Panc1 (cell line): Measurements from ENCODE around the gene CFAP299. TPM values are rescaled to one million over a fixed set of nuclear protein-coding genes. Genes with fewer than 3 reads are reported as not detected.

Experiments used
- ATAC-seq: fragments of 200-7000 bp; cut with Tn5 transposase; 2 replicates; pipeline ENCODE4 v1.9.1; 2020; ENCODE audit warnings: mild to moderate bottlenecking, moderate library complexity
- BruUV-seq: library from RNA; stranded (reverse); fragments of 400-500 nt; replicated peaks from 2 replicates; lab custom pipeline; 2021; lab: Mats Ljungman, UMichigan
- CTCF ChIA-PET: fragments of 300-600 bp; sonication (Branson Sonifier 250); formaldehyde crosslinking; loops from one replicate; lab custom pipeline; 2022; ENCODE audit warnings: antibody characterized with exemption; lab: Charles Lee
- POLR2A ChIA-PET: fragments of 300-600 bp; sonication (Branson Sonifier 250); formaldehyde crosslinking; loops from one replicate; lab custom pipeline; 2022; ENCODE audit warnings: antibody characterized with exemption; lab: Charles Lee
- DNase-seq: peaks from one replicate; pipeline ENCODE4 v3.0.0-alpha.2; 2010; ENCODE audit warnings: low read depth, low spot score
- H3K27ac ChIP-seq: 2 replicates; pipeline ENCODE4 v1.5.1; 2011; ENCODE audit warnings: mild to moderate bottlenecking, low read length, inconsistent platforms
- H3K27me3 ChIP-seq: fragments of 200-500 bp; sonication (Bioruptor generic); 2 replicates; pipeline ENCODE4 v1.6.0; 2014; ENCODE audit warnings: low read length, inconsistent platforms; ENCODE audit not compliant: control insufficient read depth, insufficient read depth
- H3K36me3 ChIP-seq: fragments of 200-500 bp; sonication (Bioruptor generic); 2 replicates; pipeline ENCODE4 v1.5.1; 2014; ENCODE audit warnings: inconsistent platforms, mild to moderate bottlenecking, low read length, moderate library complexity; ENCODE audit not compliant: control insufficient read depth, insufficient read depth
- H3K4me1 ChIP-seq: 2 replicates; pipeline ENCODE4 v1.5.1; 2011; ENCODE audit warnings: inconsistent platforms, mild to moderate bottlenecking, low read length, moderate library complexity; ENCODE audit not compliant: control insufficient read depth, insufficient read depth
- H3K4me3 ChIP-seq, 2 experiments: 2 replicates each; pipeline ENCODE4 v1.5.1; 2011 to 2012; ENCODE audit warnings: low read depth in 2 of 2, low read length in 2 of 2, mild to moderate bottlenecking in 2 of 2, inconsistent platforms in 1 of 2, moderate library complexity in 1 of 2
- H3K9me3 ChIP-seq: fragments of 200-500 bp; sonication (Bioruptor generic); 2 replicates; pipeline ENCODE4 v1.5.1; 2014; ENCODE audit warnings: low read depth, mild to moderate bottlenecking, inconsistent platforms, low read length, moderate library complexity; ENCODE audit not compliant: control insufficient read depth, insufficient read depth
- POLR2AphosphoS5 ChIP-seq: IDR thresholded peaks from 2 replicates; pipeline ENCODE4 v1.6.1; 2012; ENCODE audit warnings: mild to moderate bottlenecking, low read depth, low read length, moderate library complexity
- SIN3A ChIP-seq: IDR thresholded peaks from 2 replicates; pipeline ENCODE4 v1.6.1; 2012; ENCODE audit warnings: low read depth, mild to moderate bottlenecking, low read length, moderate library complexity, borderline replicate concordance; ENCODE audit not compliant: insufficient read depth
- TCF7L2 ChIP-seq: IDR thresholded peaks from 2 replicates; pipeline ENCODE4 v1.6.1; 2011; ENCODE audit warnings: mild to moderate bottlenecking, low read depth, low read length, inconsistent platforms
- in situ Hi-C: cut with HindIII; loops from 2 replicates; pipeline ENCODE4 v1.10.0; 2016; ENCODE audit warnings: low sequenced_read_pairs, low pct_unique_long_range_greater_than_20kb
- intact Hi-C: fragments of 100-400 bp; cut with micrococcal nuclease; formaldehyde crosslinking; loops from one replicate; pipeline ENCODE4 v1.10.0; 2022; ENCODE audit not compliant: unreplicated experiment
- total RNA-seq: library from RNA; stranded (reverse); gene quantifications from one replicate; pipeline ENCODE4 v1.2.1, GENCODE V29; 2021; ENCODE audit not compliant: unreplicated experiment
- TF ChIP-seq, protein P1 (sequence below), 2 experiments: IDR thresholded peaks; 2 replicates each; pipeline ENCODE4 v1.6.1; 2011 to 2012; ENCODE audit warnings: low read depth in 2 of 2, control low read depth in 1 of 2, low read length in 1 of 2, mild to moderate bottlenecking in 1 of 2, moderate library complexity in 1 of 2; ENCODE audit not compliant: insufficient read depth in 1 of 2
- TF ChIP-seq, protein P2 (sequence below): fragments of 450-650 bp; IDR thresholded peaks from 2 replicates; pipeline ENCODE4 v1.5.1; 2017; ENCODE audit warnings: mild to moderate bottlenecking

CFAP299 gene
- total RNA-seq, 1 experiment from 2014 or later: not detected

- ChIA-PET POLR2A (no interaction called here), CTCF (no interaction called here)
- no peak for ATAC-seq
- BruUV-seq: no TSS peak
- H3K4me3 ChIP-seq: no peak overlapping the region
- no peaks in the 10 kb centered on the region for H3K9me3 ChIP-seq
- intact Hi-C loops (no loop called here), in situ Hi-C loops (no loop called here)
- no peak for DNase-seq
- TF ChIP-seq SIN3A: no peak
- TF ChIP-seq TCF7L2: no peak
- TF ChIP-seq, protein P1, sequence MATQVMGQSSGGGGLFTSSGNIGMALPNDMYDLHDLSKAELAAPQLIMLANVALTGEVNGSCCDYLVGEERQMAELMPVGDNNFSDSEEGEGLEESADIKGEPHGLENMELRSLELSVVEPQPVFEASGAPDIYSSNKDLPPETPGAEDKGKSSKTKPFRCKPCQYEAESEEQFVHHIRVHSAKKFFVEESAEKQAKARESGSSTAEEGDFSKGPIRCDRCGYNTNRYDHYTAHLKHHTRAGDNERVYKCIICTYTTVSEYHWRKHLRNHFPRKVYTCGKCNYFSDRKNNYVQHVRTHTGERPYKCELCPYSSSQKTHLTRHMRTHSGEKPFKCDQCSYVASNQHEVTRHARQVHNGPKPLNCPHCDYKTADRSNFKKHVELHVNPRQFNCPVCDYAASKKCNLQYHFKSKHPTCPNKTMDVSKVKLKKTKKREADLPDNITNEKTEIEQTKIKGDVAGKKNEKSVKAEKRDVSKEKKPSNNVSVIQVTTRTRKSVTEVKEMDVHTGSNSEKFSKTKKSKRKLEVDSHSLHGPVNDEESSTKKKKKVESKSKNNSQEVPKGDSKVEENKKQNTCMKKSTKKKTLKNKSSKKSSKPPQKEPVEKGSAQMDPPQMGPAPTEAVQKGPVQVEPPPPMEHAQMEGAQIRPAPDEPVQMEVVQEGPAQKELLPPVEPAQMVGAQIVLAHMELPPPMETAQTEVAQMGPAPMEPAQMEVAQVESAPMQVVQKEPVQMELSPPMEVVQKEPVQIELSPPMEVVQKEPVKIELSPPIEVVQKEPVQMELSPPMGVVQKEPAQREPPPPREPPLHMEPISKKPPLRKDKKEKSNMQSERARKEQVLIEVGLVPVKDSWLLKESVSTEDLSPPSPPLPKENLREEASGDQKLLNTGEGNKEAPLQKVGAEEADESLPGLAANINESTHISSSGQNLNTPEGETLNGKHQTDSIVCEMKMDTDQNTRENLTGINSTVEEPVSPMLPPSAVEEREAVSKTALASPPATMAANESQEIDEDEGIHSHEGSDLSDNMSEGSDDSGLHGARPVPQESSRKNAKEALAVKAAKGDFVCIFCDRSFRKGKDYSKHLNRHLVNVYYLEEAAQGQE (IDR thresholded peaks at IDR 0.05; ENCODE audit: insufficient read depth in 1 of 2, low read depth in 2 of 2, low read length in 1 of 2): no peak
- TF ChIP-seq, protein P2, sequence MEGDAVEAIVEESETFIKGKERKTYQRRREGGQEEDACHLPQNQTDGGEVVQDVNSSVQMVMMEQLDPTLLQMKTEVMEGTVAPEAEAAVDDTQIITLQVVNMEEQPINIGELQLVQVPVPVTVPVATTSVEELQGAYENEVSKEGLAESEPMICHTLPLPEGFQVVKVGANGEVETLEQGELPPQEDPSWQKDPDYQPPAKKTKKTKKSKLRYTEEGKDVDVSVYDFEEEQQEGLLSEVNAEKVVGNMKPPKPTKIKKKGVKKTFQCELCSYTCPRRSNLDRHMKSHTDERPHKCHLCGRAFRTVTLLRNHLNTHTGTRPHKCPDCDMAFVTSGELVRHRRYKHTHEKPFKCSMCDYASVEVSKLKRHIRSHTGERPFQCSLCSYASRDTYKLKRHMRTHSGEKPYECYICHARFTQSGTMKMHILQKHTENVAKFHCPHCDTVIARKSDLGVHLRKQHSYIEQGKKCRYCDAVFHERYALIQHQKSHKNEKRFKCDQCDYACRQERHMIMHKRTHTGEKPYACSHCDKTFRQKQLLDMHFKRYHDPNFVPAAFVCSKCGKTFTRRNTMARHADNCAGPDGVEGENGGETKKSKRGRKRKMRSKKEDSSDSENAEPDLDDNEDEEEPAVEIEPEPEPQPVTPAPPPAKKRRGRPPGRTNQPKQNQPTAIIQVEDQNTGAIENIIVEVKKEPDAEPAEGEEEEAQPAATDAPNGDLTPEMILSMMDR: no peak
- no peak for TF ChIP-seq POLR2AphosphoS5
- no peaks in the 10 kb centered on the region for H3K36me3 ChIP-seq
- H3K27ac ChIP-seq: no peak overlapping the region
- H3K4me1 ChIP-seq: no peaks in the 10 kb centered on the region
- no peaks in the 10 kb centered on the region for H3K27me3 ChIP-seq
Observed at GRCh38 chr4:80586716-80587115, 251.2 kb downstream of the CFAP299 start.

DNA sequence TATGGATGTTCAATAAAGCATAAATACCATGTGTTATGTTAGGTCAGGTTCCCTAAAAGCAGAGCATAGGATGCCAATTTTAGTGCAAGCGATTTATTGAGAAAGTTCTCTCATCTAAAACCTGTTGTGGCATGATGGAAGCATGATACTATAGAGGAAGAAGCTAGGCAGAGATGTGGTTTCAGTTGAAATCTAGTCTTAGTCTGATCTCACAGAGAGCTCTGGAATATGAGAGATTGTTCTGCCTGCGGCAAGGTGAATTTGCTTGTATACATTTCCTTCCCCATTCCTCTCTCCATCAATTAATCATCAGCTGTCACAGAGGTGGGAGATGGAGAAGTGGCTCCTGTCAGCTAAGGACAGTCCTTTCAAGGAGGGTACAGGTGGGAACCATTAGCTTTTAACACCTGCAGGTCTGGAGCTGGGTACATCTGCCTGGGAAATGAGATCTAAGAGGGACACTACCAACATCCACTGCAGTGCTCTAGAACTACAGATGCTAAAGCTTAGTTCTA is 252.4 kb downstream of the CFAP299 start:
- in situ Hi-C loops (no loop called here), intact Hi-C loops (no loop called here)
- H3K27ac ChIP-seq: no peak overlapping the region
- no peak overlapping the region for H3K4me3 ChIP-seq
- TF ChIP-seq, protein P1 (IDR thresholded peaks at IDR 0.05; ENCODE audit: insufficient read depth in 1 of 2, low read depth in 2 of 2, low read length in 1 of 2): no peak
- no peak for TF ChIP-seq SIN3A
- no peak for TF ChIP-seq TCF7L2
- TF ChIP-seq POLR2AphosphoS5: no peak
- TF ChIP-seq, protein P2: no peak
- ChIA-PET POLR2A (no interaction called here), CTCF (no interaction called here)
- no peaks in the 10 kb centered on the region for H3K9me3 ChIP-seq
- no peak for ATAC-seq
- H3K4me1 ChIP-seq: no peaks in the 10 kb centered on the region
- BruUV-seq: no TSS peak
- no peaks in the 10 kb centered on the region for H3K36me3 ChIP-seq
- DNase-seq: no peak
- no peaks in the 10 kb centered on the region for H3K27me3 ChIP-seq
